ENCODE measurements around the gene ADGRG3.

Gene ADGRG3

DNA sequence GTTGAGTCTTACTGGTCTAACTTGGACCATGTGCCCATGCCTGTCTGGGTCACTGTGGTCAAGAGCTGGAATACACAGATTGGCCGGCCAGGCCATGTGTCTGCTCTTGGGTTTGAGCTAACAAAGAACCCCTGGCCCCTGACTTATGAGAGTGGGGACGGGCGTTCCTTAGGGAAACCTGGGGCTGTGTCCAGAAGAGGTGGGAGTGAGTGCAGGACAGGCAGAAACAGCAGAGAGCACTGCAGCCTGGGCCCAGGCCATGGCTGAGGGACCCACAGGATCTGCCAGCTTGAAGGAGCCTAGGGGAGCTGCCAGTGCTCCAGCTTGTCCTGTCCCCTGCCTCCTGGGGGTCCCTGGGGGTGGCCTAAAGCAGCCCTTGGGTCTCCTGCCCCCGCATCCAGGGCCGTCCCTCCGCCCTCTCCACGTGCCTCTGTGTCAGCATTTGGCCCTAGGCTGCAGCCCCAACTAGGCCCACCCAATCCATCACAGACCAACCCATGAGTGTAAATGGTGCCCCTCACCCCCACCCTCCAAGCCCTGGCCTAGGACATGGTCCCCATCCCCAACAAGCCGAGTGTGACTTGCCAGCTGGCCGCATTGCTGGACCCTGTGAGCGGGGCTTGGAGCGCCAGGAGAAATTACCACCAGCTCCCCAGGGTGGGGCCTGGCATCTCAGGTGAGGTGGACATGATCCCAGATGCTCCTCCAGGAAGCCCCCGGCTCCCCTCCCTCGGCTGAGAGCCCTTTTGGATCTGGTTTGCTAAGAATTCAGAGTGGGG lies 14.0 kb downstream of the ADGRG3 start:
- no peak for DNase-seq

DNA sequence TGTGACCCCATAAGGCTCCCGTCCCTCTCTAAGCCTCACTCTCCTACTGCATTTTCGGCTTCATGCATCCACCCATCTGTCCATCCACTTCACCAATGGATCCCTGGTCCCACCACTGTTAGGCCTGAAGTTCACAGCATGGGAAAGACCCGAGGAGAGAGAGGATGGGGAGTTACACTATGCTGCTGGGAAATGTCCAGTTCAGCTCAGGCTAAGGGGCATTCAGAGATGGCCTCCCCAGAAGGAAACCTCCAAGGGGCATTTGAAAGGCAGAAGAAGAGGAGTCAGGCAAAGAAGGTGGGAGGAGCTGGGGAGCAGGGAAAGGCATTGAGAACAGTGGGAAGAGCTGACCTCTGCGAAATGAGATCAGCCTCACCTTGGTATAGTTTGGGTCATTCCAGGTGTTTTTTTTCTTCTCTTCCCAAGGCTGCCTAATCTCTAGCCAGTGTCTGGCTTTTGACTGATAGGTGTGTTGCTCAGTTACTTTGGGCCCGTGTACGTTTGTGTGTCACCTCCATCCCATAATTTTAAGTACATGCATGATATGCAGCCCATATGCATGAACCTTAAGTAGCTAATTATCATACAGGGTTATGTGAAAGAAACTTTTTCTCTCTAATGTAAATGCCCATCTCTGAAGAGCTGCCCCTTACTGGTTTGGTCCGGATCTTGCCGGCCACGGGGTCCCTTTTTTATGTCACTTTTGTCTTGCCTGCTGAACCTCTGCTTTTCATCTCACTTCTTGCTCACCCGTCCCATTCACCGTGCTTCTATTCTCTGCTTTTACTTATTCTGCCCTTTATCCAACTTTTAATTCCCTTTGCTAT lies 14.9 kb downstream of the ADGRG3 start:
- no peak for DNase-seq

DNA sequence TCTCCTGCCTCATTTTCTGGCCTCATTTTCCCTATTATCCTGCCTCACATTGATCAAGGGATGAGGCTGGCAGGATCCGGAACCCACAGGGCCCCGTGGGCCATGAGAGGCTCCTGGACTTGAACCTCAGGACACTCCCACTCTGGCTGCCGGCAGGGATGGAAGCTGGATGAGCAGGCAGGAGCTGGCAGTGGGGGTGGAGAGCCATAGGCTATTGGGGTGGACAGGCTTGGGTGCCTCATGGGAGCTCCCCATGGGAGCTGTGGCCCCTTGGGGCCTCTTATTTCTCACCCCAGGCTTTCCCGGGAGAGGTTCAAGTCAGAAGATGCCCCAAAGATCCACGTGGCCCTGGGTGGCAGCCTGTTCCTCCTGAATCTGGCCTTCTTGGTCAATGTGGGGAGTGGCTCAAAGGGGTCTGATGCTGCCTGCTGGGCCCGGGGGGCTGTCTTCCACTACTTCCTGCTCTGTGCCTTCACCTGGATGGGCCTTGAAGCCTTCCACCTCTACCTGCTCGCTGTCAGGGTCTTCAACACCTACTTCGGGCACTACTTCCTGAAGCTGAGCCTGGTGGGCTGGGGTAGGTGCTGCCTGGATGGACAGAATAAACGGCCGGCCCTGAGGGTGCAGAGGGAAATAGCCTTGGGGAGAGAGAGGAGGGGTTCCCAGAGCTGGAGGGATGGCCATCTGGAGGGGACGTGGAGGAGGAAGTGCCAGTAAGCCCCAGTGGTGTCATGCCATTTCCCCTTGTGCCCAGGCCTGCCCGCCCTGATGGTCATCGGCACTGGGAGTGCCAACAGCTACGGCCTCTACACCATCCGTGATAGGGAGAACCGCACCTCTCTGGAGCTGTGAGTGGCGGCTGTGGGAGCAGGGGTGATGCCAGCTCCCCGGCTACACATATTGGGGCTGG lies 15.8 kb downstream of the ADGRG3 start:
- no peak for DNase-seq

DNA sequence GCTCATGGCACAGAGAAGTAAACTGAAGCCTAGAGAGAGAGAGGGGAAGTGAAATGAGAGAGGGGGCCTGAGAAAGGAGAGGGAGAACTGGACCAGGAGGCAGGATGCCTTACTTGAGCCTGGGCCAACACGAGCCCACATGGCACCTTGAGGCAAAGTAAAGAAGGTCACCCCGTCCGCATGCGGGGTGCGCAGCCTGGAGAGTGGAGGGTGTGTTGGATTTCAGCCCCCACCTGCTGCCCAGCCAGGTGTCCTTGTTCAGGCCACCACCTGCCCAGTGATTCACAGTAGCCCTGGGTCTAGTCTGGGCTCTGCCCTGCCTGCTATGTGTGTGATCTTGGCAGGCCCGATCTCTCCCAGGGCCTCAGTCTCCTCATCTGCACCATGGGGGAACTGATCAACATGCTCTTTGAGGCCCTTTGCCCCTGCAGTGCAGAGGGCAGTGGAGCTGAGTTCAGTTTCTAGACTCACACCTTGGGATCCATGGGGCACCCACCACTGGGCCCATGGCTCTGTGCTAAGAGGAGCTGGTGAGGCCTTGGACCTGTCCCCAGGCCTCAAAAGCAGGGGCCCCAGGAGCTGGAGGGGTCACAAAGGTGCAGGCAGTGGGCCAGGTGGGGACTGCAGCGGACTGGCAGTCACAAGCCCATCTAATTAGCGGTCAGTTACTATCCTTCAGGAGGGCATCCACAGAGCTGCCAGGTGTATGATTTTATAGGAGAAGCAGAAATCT lies 16.7 kb downstream of the ADGRG3 start:
- no peak for DNase-seq

DNA sequence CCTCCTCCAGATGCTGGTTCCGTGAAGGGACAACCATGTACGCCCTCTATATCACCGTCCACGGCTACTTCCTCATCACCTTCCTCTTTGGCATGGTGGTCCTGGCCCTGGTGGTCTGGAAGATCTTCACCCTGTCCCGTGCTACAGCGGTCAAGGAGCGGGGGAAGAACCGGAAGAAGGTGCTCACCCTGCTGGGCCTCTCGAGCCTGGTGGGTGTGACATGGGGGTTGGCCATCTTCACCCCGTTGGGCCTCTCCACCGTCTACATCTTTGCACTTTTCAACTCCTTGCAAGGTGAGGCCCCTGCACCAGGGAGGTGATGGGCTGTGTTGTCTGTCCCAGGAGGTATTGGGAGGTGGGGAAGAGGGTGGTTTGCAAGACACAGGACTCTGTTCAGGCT lies 17.5 kb downstream of the ADGRG3 start:
- DNase-seq: no peak

DNA sequence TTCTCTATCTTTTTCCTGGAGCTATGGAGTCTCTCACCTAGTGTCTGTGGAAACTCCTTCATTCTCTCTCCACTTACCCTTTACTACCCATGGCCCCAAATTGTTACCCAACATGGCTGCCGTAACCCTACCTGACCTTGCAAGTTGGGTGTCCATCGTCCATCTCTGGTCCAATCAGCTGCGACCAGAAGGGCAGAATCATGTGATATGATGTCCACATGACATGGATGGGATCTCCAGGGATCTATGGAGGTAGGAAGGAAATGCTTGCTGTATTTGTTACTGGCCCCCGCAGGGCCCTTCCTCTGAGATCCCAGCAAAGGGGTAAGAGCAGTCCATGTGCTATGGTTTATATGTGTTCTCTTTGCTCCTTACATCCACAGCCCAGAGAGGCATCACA lies 18.5 kb downstream of the ADGRG3 start:
- no peak for DNase-seq

DNA sequence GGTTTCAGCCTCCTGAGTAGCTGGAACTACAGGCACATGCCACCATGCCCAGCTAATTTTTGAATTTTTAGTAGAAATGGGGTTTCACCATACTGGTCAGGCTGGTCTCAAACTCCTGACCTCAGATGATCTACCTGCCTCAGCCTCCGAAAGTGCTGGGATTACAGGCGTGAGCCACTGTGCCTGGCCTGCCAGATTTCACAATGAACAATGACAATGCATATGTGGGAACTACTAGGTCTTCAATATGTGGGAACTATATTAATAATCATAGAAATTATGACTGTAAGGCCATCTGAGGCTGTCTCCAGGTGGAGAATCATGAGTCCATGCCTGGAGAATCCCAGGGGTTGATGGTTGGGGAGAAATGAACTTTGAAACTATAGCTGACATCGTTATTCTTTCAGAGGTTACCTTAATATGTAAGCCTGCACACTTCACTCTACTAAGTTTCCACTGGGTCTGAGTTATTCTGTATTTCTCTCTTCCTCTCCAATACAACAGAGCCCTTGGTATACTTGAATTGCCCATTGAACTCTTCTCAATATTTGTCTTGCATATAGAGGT lies 19.3 kb downstream of the ADGRG3 start:
- DNase-seq: no peak

DNA sequence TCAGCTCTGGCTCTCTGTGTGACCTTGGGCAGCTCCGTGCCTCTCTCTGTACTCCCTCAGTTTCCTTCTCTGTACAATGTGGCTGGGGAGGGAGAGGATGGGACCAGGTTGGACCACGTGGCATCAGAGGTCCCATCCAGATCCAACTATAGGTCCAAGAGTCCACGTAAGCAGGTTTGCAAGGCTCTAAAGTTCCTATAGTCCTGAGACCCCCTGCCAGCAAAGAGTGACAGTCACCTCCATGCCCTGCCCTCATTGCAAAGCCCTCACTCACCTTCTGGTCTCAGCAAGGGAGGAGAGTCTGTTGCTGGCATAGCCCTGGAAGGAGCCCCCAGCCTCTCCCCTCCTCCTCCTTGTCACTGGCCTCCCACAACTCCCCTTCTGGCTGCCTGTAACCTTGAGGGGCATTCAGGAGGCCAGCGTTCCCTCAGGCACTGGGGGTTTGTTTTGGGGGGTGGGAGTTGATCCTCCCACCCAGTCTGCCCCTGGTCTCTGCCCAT lies 20.4 kb downstream of the ADGRG3 start:
- no peak for DNase-seq

DNA sequence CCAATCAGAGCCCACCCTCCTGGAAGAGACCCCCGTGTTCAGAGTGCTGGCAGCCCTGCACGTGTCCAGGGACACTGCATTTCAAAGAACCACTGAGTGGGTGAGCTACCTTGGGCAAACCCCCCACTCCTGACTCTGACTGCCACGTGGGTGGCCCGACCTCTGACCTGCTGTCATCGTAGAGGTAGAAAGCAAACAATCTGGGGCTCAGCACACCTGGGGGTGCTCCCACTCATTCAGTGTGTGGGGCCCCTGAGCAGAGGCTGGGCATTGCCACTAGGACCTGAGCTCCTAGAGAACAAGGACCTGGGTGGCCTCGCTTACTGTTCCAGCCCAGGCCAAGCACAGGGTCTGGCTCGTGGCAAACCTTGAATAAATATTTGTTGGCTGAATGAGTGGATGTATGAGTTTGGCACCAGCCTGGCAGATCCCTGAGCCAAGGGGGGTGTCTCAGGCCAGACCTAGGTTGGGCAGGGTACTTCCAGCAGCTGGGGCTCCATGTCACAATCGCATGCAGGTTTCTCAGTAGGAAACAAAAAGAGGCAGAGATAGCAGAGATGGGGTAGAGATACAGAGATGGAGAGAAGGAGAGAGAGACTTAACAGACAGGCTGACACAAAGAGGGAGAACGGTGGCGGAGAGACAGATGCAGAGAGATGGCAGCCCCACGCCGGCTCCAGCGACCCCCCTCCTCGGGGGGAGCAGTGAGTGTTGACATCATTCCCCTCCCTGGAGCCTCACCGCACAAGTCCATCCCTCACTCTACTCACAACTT lies 21.1 kb downstream of the ADGRG3 start:
- no peak for DNase-seq

DNA sequence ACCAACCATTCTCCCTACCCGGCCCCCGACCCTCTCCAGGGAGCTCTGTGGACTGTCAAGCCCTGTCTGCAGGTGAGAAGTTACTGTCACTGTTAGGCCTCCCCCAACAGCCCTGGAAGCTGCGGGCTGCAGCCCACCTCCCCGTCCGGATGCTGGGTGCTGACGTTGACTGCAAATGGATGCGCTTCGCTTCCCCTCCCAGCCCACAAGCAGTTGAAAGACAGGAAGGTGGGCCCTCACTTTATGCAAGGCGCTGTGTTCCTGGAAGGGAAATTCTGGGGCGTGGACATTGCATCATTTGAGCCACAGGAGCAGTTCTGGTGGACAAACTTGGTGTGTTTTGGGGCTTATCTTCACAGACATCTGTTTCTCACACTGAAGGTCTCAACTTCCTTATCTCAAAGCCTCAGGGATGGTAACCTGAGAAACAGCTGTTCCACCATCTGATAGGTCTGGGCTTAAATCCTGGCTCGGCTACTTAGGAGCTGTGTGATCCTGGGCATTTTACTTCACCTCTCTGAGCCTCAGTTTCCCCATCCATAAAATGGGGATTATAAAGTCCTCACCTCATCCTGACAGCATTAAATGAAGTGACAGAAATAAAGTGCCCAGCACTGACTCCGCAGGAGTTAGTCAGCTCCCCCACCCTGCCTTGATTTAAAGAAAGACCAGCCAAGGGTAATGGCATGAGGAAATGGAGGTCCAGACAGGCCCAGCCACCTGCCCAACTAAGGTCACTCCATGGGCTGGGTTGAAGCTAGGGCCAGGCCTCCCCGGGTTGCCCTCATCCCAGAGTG lies 21.9 kb downstream of the ADGRG3 start:
- peak; percentile 63 for DNase-seq

DNA sequence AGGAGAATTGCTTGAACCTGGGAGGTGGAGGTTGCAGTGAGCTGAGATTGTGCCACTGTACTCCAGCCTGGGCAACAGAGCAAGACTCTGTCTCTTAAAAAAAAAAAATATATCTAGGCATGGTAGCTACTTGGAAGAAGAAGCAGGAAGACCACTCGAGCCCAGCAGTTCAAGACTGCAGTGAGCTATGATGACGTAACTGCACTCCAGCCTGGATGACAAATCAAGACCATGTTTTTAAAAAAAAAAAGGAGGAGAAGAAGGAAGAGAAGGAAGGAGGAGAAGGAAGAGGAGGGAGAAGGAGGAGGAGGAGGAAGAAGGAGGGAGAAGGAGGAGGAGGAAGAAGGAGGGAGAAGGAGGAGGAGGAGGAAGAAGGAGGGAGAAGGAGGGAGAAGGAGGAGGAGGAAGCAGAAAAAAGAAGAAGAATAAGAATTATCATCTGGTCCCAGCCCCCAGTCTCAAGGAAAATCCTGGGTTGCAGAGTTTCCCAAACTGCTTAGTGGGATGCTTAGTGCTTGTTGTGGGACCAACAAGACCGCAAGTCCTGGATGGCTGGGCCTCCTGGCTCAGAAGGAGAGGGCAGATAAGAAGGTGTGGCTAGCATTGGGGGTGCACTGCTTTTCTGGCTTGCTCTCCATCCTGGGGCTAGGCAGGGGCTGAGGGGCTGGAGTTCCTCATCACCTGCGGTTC lies 22.8 kb downstream of the ADGRG3 start:
- no peak for DNase-seq

DNA sequence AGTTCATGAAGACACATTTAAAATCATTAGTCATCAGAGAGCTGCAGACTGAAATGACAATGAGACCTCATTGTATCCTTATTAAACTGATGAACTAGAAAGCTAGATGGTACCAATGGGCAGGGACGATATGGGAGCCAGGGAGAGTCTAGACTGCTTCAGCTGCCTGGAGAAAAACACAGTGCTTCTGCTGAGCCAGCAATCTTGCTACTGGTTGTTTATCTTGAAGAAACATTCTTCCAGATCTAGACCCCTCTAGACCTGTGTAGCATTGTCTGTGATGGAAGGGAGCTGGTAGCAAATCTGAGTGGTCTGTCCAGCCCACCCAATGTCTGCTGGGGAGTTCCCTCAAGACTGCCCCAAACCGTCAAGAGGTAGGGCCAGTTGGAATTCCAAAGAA lies 24.5 kb downstream of the ADGRG3 start:
- no peak for DNase-seq

DNA sequence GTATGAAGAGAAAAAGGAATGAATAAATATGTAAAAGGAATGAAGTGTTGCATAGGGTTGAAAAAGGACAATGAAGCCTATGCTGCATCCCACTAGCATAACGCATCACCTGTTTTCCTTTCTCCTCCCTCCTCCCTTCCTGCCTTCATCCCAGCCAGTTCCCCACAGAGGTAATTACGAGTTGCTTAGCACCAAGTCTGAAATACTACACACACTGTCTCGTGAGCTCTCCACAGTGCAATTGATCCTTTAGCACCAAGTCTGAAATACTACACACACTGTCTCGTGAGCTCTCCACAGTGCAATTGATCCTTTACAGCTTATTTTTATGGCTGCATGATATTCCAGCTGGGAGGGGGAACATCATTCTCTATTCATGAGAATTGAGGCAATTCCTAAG lies 25.4 kb downstream of the ADGRG3 start:
- no peak for DNase-seq

DNA sequence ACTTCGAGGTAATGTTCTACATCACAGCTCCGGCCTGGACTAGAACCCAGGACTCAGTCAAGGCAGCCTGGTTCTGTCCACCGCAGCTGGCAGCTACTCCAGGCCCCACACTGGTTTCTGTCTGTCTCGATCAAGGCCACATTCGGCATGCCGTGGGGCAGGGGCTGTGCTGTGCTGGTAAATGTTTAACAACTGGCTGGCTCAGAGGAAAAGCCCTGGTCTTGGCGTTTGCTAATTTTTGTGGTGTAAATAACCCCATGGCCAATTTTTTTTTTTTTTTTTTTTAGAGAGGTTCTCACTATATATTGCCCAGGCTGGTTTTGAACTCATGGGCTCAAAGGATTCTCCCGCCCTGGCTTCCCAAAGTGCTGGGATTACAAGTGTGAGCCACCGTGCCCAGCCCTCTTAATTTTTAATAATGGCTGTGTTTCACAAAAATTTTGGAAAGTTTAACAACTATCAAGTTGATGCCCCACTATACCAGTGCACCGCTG lies 26.2 kb downstream of the ADGRG3 start:
- no peak for DNase-seq

DNA sequence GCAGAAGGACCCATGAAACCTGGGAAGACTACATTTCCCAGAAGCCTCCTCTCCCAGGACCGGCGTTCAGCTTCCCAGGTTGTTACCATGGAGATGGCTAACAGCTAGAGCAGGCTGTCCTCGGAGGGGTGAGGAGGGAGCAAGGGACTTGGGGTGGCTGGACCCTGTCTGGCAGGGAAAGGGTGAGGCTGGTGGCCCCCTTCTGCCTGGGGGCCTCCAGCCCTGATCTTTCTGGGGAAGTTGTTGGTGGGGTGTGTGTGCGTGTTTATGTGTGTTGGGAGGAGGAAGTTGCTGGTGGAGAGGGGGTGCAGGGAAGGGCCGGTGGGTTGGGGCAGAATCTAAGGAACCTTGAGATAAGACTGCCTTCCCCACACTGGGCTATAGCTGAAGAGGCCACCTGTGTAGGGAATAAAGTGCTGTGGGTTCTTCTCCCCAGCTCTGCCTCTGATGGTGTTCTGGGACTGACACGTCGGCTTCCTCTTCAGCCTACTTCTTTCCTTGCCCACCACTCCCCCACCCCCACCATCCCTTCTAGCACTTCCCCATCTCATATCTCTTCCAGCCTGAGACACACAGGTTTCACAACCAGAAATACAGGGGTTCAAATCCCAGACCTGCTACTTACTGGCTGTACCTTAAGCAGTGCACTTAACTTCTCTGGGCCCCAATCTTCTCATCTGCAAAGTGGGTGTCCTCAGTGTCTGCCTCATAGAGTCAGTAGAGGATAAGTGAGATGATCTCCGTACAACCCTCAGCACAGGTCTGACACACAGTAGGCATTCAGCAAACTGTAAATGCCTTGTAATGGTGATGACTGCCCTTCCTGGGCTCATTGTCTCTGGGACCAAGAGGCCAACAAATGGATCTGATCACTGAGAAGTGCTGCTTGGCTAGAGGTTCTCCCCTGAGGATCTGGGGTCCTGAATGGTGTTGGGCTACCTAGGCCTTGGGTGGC lies 26.9 kb downstream of the ADGRG3 start, which contains the start of gene DRC7:
Gene DRC7 (plus strand): TSS at position 82 of the 955 bp plus-strand sequence. CDS start 3,144 bp downstream, outside the sequence.
- peak; percentile 53 for DNase-seq

DNA sequence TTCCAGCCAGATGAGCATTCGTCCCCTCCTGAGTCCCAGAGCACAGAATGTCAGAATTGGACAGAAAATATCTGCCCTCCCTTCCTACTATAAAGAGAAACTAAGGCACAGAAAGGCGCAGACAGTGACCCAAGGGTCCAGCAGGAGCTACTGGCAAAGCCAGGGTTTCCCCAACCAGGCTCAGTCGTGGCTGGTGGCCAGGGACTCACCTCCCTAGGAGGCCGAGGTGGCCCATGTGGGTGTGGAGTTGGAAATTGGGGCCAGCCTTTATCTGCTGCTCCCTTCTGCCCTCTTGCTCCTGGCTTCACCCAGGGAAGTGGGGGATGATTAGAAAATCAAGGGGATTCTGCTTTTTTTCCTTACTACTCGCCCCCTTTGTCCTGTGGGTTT lies 27.6 kb downstream of the ADGRG3 start:
- DNase-seq: no peak

DNA sequence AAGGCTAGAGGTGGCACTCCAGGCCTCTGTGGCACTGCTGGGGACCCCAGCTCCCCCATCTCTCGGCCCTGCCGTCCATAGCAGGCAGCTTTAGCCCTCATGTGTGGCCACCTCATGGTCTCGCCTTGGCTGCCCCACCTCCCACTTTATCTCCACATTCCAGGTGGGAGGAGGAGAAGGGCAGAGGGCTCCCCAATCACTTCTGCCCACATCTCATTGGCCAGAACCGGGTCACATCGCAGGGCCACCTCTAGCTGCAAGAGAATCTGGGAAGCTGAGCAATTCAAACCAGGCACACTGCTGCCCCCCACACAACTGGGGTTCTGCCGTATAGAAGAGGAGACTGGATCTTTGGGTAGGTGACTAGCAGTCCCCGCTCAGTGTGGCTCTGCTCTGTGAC lies 28.1 kb downstream of the ADGRG3 start:
- DNase-seq: no peak

DNA sequence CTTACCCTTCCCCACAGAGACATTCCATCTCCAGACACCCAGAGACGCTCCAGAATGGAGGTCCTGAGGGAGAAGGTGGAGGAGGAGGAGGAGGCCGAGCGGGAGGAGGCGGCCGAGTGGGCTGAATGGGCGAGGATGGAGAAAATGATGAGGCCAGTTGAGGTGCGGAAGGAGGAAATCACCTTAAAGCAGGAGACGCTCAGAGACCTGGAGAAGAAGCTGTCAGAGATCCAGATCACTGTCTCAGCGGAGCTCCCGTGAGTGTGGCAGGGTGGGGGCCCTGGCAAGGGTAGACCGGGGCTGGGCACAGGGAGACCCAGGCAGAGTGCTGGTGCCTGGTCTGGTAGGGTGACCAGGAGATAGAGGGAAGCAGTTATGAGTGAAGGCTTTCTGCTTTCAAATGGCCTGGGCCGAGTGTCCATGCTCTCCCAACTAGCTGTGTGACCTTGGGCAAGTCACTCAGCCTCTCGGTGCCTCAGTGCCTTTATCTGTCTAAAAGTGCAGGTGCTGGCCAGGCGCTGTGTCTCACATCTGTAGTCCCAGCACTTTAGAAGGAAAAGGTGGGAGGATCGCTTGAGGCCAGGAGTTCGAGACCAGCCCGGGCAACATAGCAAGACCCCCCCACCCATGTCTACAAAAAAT lies 29.9 kb downstream of the ADGRG3 start:
- no peak for DNase-seq
